HG02588 (cell line): ENCODE measurements around the gene SLC16A11.
"Not testable (repeated sequence)": the region's sequence is repeated elsewhere in the genome, so short reads cannot be mapped to it uniquely, and the experiment has no call there.

Experiments
- ATAC-seq: cut with Tn5 transposase; IDR thresholded peaks from one replicate; pipeline ENCODE4 v1.9.1; 2021; ENCODE audit warnings: mild to moderate bottlenecking, moderate library complexity; ENCODE audit not compliant: unreplicated experiment

Gene SLC16A11

GRCh38 chr17:7058831-7059447 is 15.0 kb upstream of the SLC16A11 start:
- no peak for ATAC-seq

GRCh38 chr17:7056386-7056785 is 12.5 kb upstream of the SLC16A11 start:
- no peak for ATAC-seq

- not testable (repeated sequence) for ATAC-seq
Observed at GRCh38 chr17:7050583-7050982, 6.7 kb upstream of the SLC16A11 start.

- no peak for ATAC-seq
Observed at GRCh38 chr17:7048968-7049367, 5.1 kb upstream of the SLC16A11 start.

GRCh38 chr17:7047566-7047965 is 3.7 kb upstream of the SLC16A11 start:
- no peak for ATAC-seq

GRCh38 chr17:7046725-7047397 is 3.0 kb upstream of the SLC16A11 start:
- ATAC-seq, result not testable (repeated sequence)

- ATAC-seq, result no peak
Observed at GRCh38 chr17:7046127-7046724, 2.3 kb upstream of the SLC16A11 start.

GRCh38 chr17:7045492-7046126 is 1.7 kb upstream of the SLC16A11 start:
- ATAC-seq, result no peak

- ATAC-seq, result no peak
Observed at GRCh38 chr17:7043182-7043496, 753 bp downstream of the SLC16A11 start.

GRCh38 chr17:7042501-7043181 is 1.3 kb downstream of the SLC16A11 start:
- no peak for ATAC-seq

- ATAC-seq, result no peak
Observed at GRCh38 chr17:7041607-7042500, 2.0 kb downstream of the SLC16A11 start.

GRCh38 chr17:7039832-7040231 is 4.1 kb downstream of the SLC16A11 start:
- no peak for ATAC-seq

- ATAC-seq, result no peak
Observed at GRCh38 chr17:7038025-7038862, 5.6 kb downstream of the SLC16A11 start.

GRCh38 chr17:7035591-7036368 is 8.1 kb downstream of the SLC16A11 start, which contains the start of gene SLC16A13:
Gene SLC16A13, plus strand, starts transcription at chr17:7036015. Its CDS starts 368 bp downstream, at chr17:7036383.
- ATAC-seq, result peak; percentile 88

GRCh38 chr17:7034955-7035590 is 8.8 kb downstream of the SLC16A11 start:
- no peak for ATAC-seq

- ATAC-seq, result no peak
Observed at GRCh38 chr17:7029659-7030058, 14.2 kb downstream of the SLC16A11 start.

- ATAC-seq, result no peak
Observed at GRCh38 chr17:7029096-7029495, 14.8 kb downstream of the SLC16A11 start.

GRCh38 chr17:7027335-7027734 is 16.6 kb downstream of the SLC16A11 start:
- ATAC-seq, result no peak
